ENCODE measurements around the gene FGF3. TPM values are rescaled to one million over a fixed set of nuclear protein-coding genes. Genes with fewer than 3 reads are reported as not detected.

The FGF3 gene
- total and polyA plus RNA-seq, 10 of the 15 experiments (the other 5 are each of a cell fraction or from before 2014, with no cell fraction given), result not detected

GRCh38 chr11:69818231-69818602, 999 bp downstream of the FGF3 start:
- Histone ChIP-seq H3K4me2 (ENCODE audit: control insufficient read depth, insufficient read depth) (no peak overlapping the region), H3K27ac (ENCODE audit: control insufficient read depth, insufficient read depth) (no peak overlapping the region), H3K4me1 (ENCODE audit: control insufficient read depth, insufficient read depth, low read length) (no peaks in the 10 kb centered on the region), H3K36me3 (ENCODE audit: control insufficient read depth in 2 of 2, insufficient read depth in 2 of 2, low read length in 1 of 2) (no peaks in the 10 kb centered on the region), H3K79me2 (ENCODE audit: control insufficient read depth, insufficient read depth, low read length) (no peaks in the 10 kb centered on the region), H3K9me3 (replicated peaks; ENCODE audit: control insufficient read depth, insufficient read depth, low read length) (no peaks in the 10 kb centered on the region), H3K9ac (ENCODE audit: control insufficient read depth, insufficient read depth, low read length) (no peak overlapping the region), H3K27me3 (replicated peaks in 1 of 2; ENCODE audit: control insufficient read depth in 2 of 2, insufficient read depth in 2 of 2, low read length in 1 of 2) (peaks cover 6 to 8% of the 10 kb centered on the region in 2 experiments; a peak in 3 of 4 replicates), H3K4me3 (no peak overlapping the region), H4K20me1 (ENCODE audit: control insufficient read depth, insufficient read depth) (no peaks in the 10 kb centered on the region), H2AFZ (ENCODE audit: control insufficient read depth, low read depth, low read length) (no peak overlapping the region)
- in situ Hi-C loops (cut with MboI), result no loop called here
- no peak for DNase-seq (ENCODE audit: low read depth, low spot score)
- no peak for ATAC-seq
- no peak for TF ChIP-seq BMI1 (IDR thresholded peaks at IDR 0.05; ENCODE audit: borderline replicate concordance)
- TF ChIP-seq ZNF207 (IDR thresholded peaks at IDR 0.05; ENCODE audit: borderline replicate concordance), result no peak
- TF ChIP-seq YY1 (IDR thresholded peaks at IDR 0.05; ENCODE audit: low read depth, low read length), result no peak
- TF ChIP-seq SUZ12 (IDR thresholded peaks at IDR 0.05; ENCODE audit: unreplicated experiment), result peak; percentile 4
- BruUV-seq (replicated peaks), result no TSS peak
- CTCF ChIA-PET, result no interaction called here
- WGBS (ENCODE audit: insufficient coverage, insufficient replicate concordance, low lambda C conversion rate, missing lambda C conversion rate), result 11% methylated on average over 22 of the region's 31 CpGs
- RAD21 ChIA-PET (ENCODE audit: unreplicated experiment), result no interaction called here
- intact Hi-C loops (cut with micrococcal nuclease; ENCODE audit: unreplicated experiment), result no loop called here
- SMC1A ChIA-PET (ENCODE audit: uncharacterized antibody, unreplicated experiment), result no interaction called here
- POLR2A ChIA-PET, result no interaction called here
- no peak for FAIRE-seq

- ChIA-PET CTCF (no interaction called here), POLR2A (no interaction called here), SMC1A (ENCODE audit: uncharacterized antibody, unreplicated experiment) (no interaction called here), RAD21 (ENCODE audit: unreplicated experiment) (no interaction called here)
- H3K27me3 ChIP-seq (replicated peaks in 1 of 2; ENCODE audit: control insufficient read depth in 2 of 2, insufficient read depth in 2 of 2, low read length in 1 of 2), result peaks cover 5 to 6% of the 10 kb centered on the region in 2 experiments; a peak in 3 of 4 replicates
- 10% methylated on average over 61 of the region's 107 CpGs for WGBS (ENCODE audit: insufficient coverage, insufficient replicate concordance, low lambda C conversion rate, missing lambda C conversion rate)
- no peak for ATAC-seq
- no TSS peak for BruUV-seq (replicated peaks)
- peak; percentile 72 for TF ChIP-seq SUZ12 (IDR thresholded peaks at IDR 0.05; ENCODE audit: unreplicated experiment)
- no peak for TF ChIP-seq SKIL (IDR thresholded peaks at IDR 0.05; ENCODE audit: low read depth, poor library complexity, severe bottlenecking)
- H3K79me2 ChIP-seq (ENCODE audit: control insufficient read depth, insufficient read depth, low read length), result no peaks in the 10 kb centered on the region
- in situ Hi-C loops (cut with MboI) (no loop called here), intact Hi-C loops (cut with micrococcal nuclease; ENCODE audit: unreplicated experiment) (no loop called here)
- H3K4me1 ChIP-seq (ENCODE audit: control insufficient read depth, insufficient read depth, low read length), result no peaks in the 10 kb centered on the region
- no peak overlapping the region for H3K4me2 ChIP-seq (ENCODE audit: control insufficient read depth, insufficient read depth)
- H3K4me3 ChIP-seq, result no peak overlapping the region
- no peak for DNase-seq (ENCODE audit: low read depth, low spot score)
- H3K27ac ChIP-seq (ENCODE audit: control insufficient read depth, insufficient read depth), result no peak overlapping the region
- H2AFZ ChIP-seq (ENCODE audit: control insufficient read depth, low read depth, low read length), result no peak overlapping the region
- no peak for FAIRE-seq
- H3K9me3 ChIP-seq (replicated peaks; ENCODE audit: control insufficient read depth, insufficient read depth, low read length), result no peaks in the 10 kb centered on the region
- H3K9ac ChIP-seq (ENCODE audit: control insufficient read depth, insufficient read depth, low read length), result no peak overlapping the region
- H4K20me1 ChIP-seq (ENCODE audit: control insufficient read depth, insufficient read depth), result no peaks in the 10 kb centered on the region
- no peaks in the 10 kb centered on the region for H3K36me3 ChIP-seq (ENCODE audit: control insufficient read depth in 2 of 2, insufficient read depth in 2 of 2, low read length in 1 of 2)
Observed at GRCh38 chr11:69817265-69818230, 1.7 kb downstream of the FGF3 start.
